IPS DF 19.7 (cell line): ENCODE data around the gene TBCC.

Experiments used
- DNase-seq: peaks from one replicate; pipeline ENCODE4 v3.0.0-alpha.2; 2013; ENCODE audit warnings: low read depth, low spot score

TBCC gene

DNA sequence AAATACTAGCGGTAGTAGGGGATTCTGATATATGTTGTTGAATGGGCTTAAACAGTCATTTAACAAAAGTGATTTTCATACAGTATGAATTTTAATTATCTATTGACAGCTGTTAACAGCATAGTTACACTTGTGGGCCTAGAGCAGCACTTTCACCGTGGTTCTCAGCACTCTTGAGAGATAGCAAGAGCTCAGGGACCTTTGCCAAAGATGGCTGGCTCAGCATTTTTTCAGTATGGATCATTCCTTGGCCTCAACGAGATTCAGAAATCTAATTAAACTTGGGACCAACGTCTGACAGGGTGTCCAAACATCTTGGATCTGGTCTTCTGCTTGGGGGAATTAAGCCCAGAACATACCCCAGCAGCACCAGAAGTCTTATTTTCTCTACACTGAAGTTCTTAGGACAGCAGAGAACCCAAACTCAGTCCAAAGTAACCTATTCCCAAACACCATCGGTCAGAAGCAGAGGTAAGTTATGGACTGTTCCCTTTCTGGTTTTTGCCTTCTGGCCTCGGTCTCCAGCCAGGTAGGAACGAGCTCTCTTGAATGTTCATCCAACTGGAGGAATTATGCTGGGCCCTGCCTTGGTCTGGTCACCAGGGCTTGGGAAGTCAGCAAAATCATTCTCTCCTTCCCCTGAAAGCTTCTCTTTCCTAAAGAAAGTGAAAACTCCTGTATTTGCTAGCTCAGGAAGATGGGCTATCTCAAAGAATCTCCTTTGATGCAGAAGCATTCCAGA is 49.2 kb downstream of the TBCC start:
- DNase-seq, result no peak

DNA sequence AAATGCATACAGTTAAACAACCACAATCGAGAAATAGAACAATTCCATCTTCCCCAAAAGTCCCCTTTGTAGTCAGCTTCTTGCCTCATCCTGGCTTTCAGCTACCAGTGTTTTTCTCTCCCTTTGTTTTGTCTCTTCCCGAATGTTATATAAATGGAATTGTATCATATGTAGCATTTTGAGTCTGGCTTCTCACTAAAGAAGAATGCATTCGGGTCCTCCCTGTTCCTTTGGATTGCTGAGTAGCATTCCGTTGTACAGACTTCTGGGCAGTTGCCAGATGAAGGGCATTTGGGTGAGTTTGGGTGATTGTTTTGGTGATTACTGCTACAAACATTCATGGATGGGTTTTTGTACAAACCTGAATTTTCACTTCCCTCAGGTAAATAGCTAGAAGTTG is 51.3 kb downstream of the TBCC start:
- DNase-seq, result no peak
